Measurements from ENCODE around the gene SLC5A1. TPM values are rescaled to one million over a fixed set of nuclear protein-coding genes. Genes with fewer than 3 reads are reported as not detected.

SLC5A1 gene
- total and polyA plus RNA-seq, 2 of the 13 experiments (the other 11 are each of a cell fraction or from before 2014, with no cell fraction given) = not detected

DNA sequence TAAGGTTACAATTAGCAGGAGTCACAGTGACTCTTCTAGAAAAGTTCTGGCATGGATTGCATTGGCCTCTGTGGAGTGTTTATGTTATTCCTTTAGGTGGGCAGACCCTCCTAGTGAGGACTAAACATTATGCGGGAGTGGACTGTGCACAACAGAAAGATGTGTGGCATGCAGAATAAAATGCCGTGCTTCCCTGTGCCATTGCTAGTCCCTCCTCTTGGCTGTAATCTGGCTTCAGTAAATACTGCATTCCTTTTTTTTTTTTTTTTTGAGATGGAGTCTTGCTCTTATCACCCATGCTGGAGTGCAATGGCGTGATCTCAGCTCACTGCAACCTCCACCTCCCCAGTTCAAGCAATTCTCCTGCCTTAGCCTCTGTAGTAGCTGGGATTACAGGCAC lies 45.0 kb downstream of the SLC5A1 start (continued):
- TF ChIP-seq, protein P1, sequence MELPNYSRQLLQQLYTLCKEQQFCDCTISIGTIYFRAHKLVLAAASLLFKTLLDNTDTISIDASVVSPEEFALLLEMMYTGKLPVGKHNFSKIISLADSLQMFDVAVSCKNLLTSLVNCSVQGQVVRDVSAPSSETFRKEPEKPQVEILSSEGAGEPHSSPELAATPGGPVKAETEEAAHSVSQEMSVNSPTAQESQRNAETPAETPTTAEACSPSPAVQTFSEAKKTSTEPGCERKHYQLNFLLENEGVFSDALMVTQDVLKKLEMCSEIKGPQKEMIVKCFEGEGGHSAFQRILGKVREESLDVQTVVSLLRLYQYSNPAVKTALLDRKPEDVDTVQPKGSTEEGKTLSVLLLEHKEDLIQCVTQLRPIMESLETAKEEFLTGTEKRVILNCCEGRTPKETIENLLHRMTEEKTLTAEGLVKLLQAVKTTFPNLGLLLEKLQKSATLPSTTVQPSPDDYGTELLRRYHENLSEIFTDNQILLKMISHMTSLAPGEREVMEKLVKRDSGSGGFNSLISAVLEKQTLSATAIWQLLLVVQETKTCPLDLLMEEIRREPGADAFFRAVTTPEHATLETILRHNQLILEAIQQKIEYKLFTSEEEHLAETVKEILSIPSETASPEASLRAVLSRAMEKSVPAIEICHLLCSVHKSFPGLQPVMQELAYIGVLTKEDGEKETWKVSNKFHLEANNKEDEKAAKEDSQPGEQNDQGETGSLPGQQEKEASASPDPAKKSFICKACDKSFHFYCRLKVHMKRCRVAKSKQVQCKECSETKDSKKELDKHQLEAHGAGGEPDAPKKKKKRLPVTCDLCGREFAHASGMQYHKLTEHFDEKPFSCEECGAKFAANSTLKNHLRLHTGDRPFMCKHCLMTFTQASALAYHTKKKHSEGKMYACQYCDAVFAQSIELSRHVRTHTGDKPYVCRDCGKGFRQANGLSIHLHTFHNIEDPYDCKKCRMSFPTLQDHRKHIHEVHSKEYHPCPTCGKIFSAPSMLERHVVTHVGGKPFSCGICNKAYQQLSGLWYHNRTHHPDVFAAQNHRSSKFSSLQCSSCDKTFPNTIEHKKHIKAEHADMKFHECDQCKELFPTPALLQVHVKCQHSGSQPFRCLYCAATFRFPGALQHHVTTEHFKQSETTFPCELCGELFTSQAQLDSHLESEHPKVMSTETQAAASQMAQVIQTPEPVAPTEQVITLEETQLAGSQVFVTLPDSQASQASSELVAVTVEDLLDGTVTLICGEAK (IDR thresholded peaks at IDR 0.05) = no peak
- TF ChIP-seq, protein P1 (CRISPR knock-in tag; IDR thresholded peaks at IDR 0.05) = no peak
- TF ChIP-seq ZNF3 (CRISPR knock-in tag; IDR thresholded peaks at IDR 0.05) (no peak), HOXD1 (CRISPR knock-in tag; IDR thresholded peaks at IDR 0.05) (no peak), THAP11 (CRISPR knock-in tag; IDR thresholded peaks at IDR 0.05) (no peak), PHB2 (IDR thresholded peaks at IDR 0.05; ENCODE audit: partially characterized antibody) (no peak), ARID2 (CRISPR knock-in tag; IDR thresholded peaks at IDR 0.05; ENCODE audit: borderline replicate concordance) (no peak), YY1 (IDR thresholded peaks at IDR 0.05; ENCODE audit: insufficient read depth, insufficient replicate concordance, low read depth, low read length) (no peak), ONECUT2 (CRISPR knock-in tag; IDR thresholded peaks at IDR 0.05) (no peak)
- TF ChIP-seq, protein P2, sequence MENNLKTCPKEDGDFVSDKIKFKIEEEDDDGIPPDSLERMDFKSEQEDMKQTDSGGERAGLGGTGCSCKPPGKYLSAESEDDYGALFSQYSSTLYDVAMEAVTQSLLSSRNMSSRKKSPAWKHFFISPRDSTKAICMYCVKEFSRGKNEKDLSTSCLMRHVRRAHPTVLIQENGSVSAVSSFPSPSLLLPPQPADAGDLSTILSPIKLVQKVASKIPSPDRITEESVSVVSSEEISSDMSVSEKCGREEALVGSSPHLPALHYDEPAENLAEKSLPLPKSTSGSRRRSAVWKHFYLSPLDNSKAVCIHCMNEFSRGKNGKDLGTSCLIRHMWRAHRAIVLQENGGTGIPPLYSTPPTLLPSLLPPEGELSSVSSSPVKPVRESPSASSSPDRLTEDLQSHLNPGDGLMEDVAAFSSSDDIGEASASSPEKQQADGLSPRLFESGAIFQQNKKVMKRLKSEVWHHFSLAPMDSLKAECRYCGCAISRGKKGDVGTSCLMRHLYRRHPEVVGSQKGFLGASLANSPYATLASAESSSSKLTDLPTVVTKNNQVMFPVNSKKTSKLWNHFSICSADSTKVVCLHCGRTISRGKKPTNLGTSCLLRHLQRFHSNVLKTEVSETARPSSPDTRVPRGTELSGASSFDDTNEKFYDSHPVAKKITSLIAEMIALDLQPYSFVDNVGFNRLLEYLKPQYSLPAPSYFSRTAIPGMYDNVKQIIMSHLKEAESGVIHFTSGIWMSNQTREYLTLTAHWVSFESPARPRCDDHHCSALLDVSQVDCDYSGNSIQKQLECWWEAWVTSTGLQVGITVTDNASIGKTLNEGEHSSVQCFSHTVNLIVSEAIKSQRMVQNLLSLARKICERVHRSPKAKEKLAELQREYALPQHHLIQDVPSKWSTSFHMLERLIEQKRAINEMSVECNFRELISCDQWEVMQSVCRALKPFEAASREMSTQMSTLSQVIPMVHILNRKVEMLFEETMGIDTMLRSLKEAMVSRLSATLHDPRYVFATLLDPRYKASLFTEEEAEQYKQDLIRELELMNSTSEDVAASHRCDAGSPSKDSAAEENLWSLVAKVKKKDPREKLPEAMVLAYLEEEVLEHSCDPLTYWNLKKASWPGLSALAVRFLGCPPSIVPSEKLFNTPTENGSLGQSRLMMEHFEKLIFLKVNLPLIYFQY (CRISPR knock-in tag; IDR thresholded peaks at IDR 0.05; ENCODE audit: borderline replicate concordance) = no peak
- TF ChIP-seq, protein P3, sequence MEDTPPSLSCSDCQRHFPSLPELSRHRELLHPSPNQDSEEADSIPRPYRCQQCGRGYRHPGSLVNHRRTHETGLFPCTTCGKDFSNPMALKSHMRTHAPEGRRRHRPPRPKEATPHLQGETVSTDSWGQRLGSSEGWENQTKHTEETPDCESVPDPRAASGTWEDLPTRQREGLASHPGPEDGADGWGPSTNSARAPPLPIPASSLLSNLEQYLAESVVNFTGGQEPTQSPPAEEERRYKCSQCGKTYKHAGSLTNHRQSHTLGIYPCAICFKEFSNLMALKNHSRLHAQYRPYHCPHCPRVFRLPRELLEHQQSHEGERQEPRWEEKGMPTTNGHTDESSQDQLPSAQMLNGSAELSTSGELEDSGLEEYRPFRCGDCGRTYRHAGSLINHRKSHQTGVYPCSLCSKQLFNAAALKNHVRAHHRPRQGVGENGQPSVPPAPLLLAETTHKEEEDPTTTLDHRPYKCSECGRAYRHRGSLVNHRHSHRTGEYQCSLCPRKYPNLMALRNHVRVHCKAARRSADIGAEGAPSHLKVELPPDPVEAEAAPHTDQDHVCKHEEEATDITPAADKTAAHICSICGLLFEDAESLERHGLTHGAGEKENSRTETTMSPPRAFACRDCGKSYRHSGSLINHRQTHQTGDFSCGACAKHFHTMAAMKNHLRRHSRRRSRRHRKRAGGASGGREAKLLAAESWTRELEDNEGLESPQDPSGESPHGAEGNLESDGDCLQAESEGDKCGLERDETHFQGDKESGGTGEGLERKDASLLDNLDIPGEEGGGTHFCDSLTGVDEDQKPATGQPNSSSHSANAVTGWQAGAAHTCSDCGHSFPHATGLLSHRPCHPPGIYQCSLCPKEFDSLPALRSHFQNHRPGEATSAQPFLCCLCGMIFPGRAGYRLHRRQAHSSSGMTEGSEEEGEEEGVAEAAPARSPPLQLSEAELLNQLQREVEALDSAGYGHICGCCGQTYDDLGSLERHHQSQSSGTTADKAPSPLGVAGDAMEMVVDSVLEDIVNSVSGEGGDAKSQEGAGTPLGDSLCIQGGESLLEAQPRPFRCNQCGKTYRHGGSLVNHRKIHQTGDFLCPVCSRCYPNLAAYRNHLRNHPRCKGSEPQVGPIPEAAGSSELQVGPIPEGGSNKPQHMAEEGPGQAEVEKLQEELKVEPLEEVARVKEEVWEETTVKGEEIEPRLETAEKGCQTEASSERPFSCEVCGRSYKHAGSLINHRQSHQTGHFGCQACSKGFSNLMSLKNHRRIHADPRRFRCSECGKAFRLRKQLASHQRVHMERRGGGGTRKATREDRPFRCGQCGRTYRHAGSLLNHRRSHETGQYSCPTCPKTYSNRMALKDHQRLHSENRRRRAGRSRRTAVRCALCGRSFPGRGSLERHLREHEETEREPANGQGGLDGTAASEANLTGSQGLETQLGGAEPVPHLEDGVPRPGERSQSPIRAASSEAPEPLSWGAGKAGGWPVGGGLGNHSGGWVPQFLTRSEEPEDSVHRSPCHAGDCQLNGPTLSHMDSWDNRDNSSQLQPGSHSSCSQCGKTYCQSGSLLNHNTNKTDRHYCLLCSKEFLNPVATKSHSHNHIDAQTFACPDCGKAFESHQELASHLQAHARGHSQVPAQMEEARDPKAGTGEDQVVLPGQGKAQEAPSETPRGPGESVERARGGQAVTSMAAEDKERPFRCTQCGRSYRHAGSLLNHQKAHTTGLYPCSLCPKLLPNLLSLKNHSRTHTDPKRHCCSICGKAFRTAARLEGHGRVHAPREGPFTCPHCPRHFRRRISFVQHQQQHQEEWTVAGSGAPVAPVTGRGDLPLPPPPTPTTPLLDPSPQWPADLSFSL (CRISPR knock-in tag; IDR thresholded peaks at IDR 0.05) = no peak

All from HepG2 (cell line).